K562 (cell line): Measurements from ENCODE around the gene KLHL22. TPM values are rescaled to one million over a fixed set of nuclear protein-coding genes. Genes with fewer than 3 reads are reported as not detected.
"Not testable (repeated sequence)": the region's sequence is repeated elsewhere in the genome, so short reads cannot be mapped to it uniquely, and the experiment has no call there.

ENCODE experiments used
- ATAC-seq: fragments of 200-7000 bp; cut with Tn5 transposase; 3 replicates; pipeline ENCODE4 v1.9.1; 2020; ENCODE audit warnings: moderate library complexity
- BruUV-seq: library from RNA; stranded (reverse); fragments of 400-500 nt; replicated peaks from 2 replicates; lab custom pipeline; 2021; lab: Mats Ljungman, UMichigan
- CTCF ChIA-PET: fragments of 300-600 bp; formaldehyde crosslinking; extraction: SDS; loops from one replicate; lab custom pipeline; 2021; ENCODE audit warnings: low intra/inter-chr PET ratio; lab: Yijun Ruan, JAX
- POLR2A ChIA-PET: fragments of 300-600, 350-650 bp; sonication (Branson Sonifier 250); formaldehyde crosslinking; extraction: SDS; loops from one replicate; lab custom pipeline; 2021; ENCODE audit warnings: antibody characterized with exemption, inconsistent platforms; lab: Yijun Ruan, JAX
- DNase-seq, 4 experiments: peaks; one replicate each; pipeline versions ENCODE4 v3.0.0 to v3.0.0-alpha.2; 2011 to 2018; ENCODE audit warnings: low spot score in 3 of 4, mixed read lengths in 3 of 4; ENCODE audit errors: extremely low read depth in 1 of 4
- FAIRE-seq: peaks from 2 replicates; lab custom pipeline; 2011; peaks lifted over from hg19 to GRCh38; lab: Jason Lieb, UNC
- H2AFZ ChIP-seq: 2 replicates; pipeline ENCODE4 v1.6.0; 2011; ENCODE audit warnings: low read depth, low read length, control low read depth, inconsistent platforms
- H3K27ac ChIP-seq: fragments of 200-600 bp; 3 replicates; pipeline ENCODE4 v1.8.0; 2011; ENCODE audit warnings: low read depth, mild to moderate bottlenecking, control low read depth, inconsistent platforms, low read length, moderate library complexity, mixed read lengths; ENCODE audit errors: extremely low read depth
- H3K27me3 ChIP-seq, 2 experiments: fragments of 300-600 bp in 1 of 2; 2 replicates in 1 of 2; 3 replicates in 1 of 2; pipeline versions ENCODE4 v1.6.0 to v1.8.0; 2011; ENCODE audit warnings: inconsistent platforms in 2 of 2, low read length in 2 of 2, mild to moderate bottlenecking in 1 of 2, mixed read lengths in 1 of 2, moderate library complexity in 1 of 2; ENCODE audit not compliant: control insufficient read depth in 2 of 2, insufficient read depth in 2 of 2
- H3K36me3 ChIP-seq: fragments of 300-600 bp; 3 replicates; pipeline ENCODE4 v1.8.0; 2011; ENCODE audit warnings: mild to moderate bottlenecking, low read length, inconsistent platforms; ENCODE audit not compliant: control insufficient read depth, insufficient read depth
- H3K4me1 ChIP-seq, 2 experiments: fragments of 200-600 bp in 1 of 2; replicated peaks in 1 of 2; 2 replicates in 1 of 2; 3 replicates in 1 of 2; pipeline versions ENCODE4 v1.5.1 to v1.8.0; 2011; ENCODE audit warnings: inconsistent platforms in 2 of 2, low read length in 2 of 2, mild to moderate bottlenecking in 1 of 2, mixed read lengths in 1 of 2, moderate library complexity in 1 of 2; ENCODE audit not compliant: control insufficient read depth in 2 of 2, insufficient read depth in 2 of 2
- H3K4me2 ChIP-seq: 2 replicates; pipeline ENCODE4 v1.6.1; 2011; ENCODE audit warnings: low read length, control low read depth, inconsistent platforms, mixed read lengths; ENCODE audit not compliant: insufficient read depth
- H3K4me3 ChIP-seq: fragments of 200-600 bp; sonication (generic), shearing (Covaris generic); 2 replicates; pipeline ENCODE4 v1.5.1; 2016; ENCODE audit warnings: control low read depth, inconsistent platforms
- H3K79me2 ChIP-seq: fragments of 200-600 bp; 3 replicates; pipeline ENCODE4 v1.8.0; 2011; ENCODE audit warnings: low read length, inconsistent platforms; ENCODE audit not compliant: control insufficient read depth, insufficient read depth
- H3K9ac ChIP-seq, 2 experiments: 2 replicates each; pipeline versions ENCODE4 v1.6.0 to v1.6.1; 2011; ENCODE audit warnings: low read depth in 2 of 2, low read length in 2 of 2, control low read depth in 1 of 2, inconsistent platforms in 1 of 2, mild to moderate bottlenecking in 1 of 2, mixed read lengths in 1 of 2; ENCODE audit not compliant: insufficient read depth in 1 of 2
- H3K9me1 ChIP-seq: one replicate; pipeline ENCODE4 v1.6.0; 2011; ENCODE audit warnings: inconsistent platforms, mild to moderate bottlenecking, low read length, moderate library complexity; ENCODE audit not compliant: control insufficient read depth, insufficient read depth
- H3K9me3 ChIP-seq: replicated peaks from 2 replicates; pipeline ENCODE4 v1.5.1; 2011; ENCODE audit warnings: low read depth, low read length, inconsistent platforms; ENCODE audit not compliant: control insufficient read depth, insufficient read depth
- H4K20me1 ChIP-seq: replicated peaks from 2 replicates; pipeline ENCODE4 v1.6.1; 2011; ENCODE audit warnings: low read length, inconsistent platforms, mixed read lengths; ENCODE audit not compliant: control insufficient read depth, insufficient read depth
- CHCHD3 ChIP-seq: fragments of 250-450 bp; sonication (Bioruptor Pico); IDR thresholded peaks from 2 replicates; pipeline ENCODE4 v2.1.2; 2022; ENCODE audit warnings: mild to moderate bottlenecking
- GABPB2 ChIP-seq: fragments of 250-450 bp; sonication (Bioruptor Pico); conservative IDR thresholded peaks from 2 replicates; pipeline ENCODE4 v1.5.1; 2021; ENCODE audit warnings: mild to moderate bottlenecking
- HOXB6 ChIP-seq: fragments of 250-450 bp; sonication (Bioruptor Pico); IDR thresholded peaks from 2 replicates; pipeline ENCODE4 v1.5.1; 2022; ENCODE audit warnings: mild to moderate bottlenecking, borderline replicate concordance
- JUND ChIP-seq, 2 experiments: IDR thresholded peaks; 2 replicates in 1 of 2; 3 replicates in 1 of 2; pipeline ENCODE4 v1.6.1; 2011; ENCODE audit warnings: borderline replicate concordance in 2 of 2, low read depth in 2 of 2, low read length in 2 of 2, improper control_type of control experiment in 1 of 2, missing biosample characterization in 1 of 2, missing genetic modification characterization in 1 of 2, missing genetic modification reagents in 1 of 2
- RHOXF2B ChIP-seq: fragments of 250-450 bp; sonication (Bioruptor Pico); conservative IDR thresholded peaks from 2 replicates; pipeline ENCODE4 v1.5.1; 2021
- TOE1 ChIP-seq, 2 experiments: fragments of 450-650 bp in 1 of 2; sonication (generic) in 1 of 2; formaldehyde crosslinking in 1 of 2; IDR thresholded peaks; 2 replicates each; pipeline versions ENCODE4 v1.7.1 to v1.8.0; 2016 to 2022; ENCODE audit warnings: borderline replicate concordance in 2 of 2, mild to moderate bottlenecking in 2 of 2, antibody characterized with exemption in 1 of 2, inconsistent platforms in 1 of 2, low read depth in 1 of 2, missing genetic modification reagents in 1 of 2, moderate library complexity in 1 of 2
- WGBS: fragments of 100-300 bp; shearing (Covaris generic); methylation state at CpG from one replicate; pipeline ENCODE4 v1.1.6; 2016; ENCODE audit warnings: low coverage, mixed read lengths; ENCODE audit not compliant: insufficient coverage; ENCODE audit errors: missing lambda C conversion rate; 5-methylcytosine and 5-hydroxymethylcytosine counted together
- in situ Hi-C: fragments of 300-500 bp; cut with MboI; formaldehyde crosslinking; loops from 4 replicates; pipeline ENCODE4 v1.15.0; 2018; ENCODE audit warnings: inconsistent platforms, mixed read lengths
- intact Hi-C: fragments of 100-400 bp; cut with micrococcal nuclease; formaldehyde crosslinking; loops from 2 replicates; pipeline ENCODE4 v1.14.2; 2022
- polyA plus RNA-seq, 8 experiments: library from polyadenylated mRNA; depleted of rRNA in 4 of 8; stranded (reverse) in 5 of 8; unstranded in 3 of 8; fragments of >200 nt; fragmentation: Nextera tagmentation in 2 of 8; fragmentation: Illumina TruSeq in 1 of 8; extraction: Ambion mirVana in 2 of 8; extraction: Trizol in 1 of 8; gene quantifications; 2 replicates each; pipeline versions ENCODE4 v1.2.1 to v1.2.3, GENCODE V29; 2011 to 2014; ENCODE audit warnings: inconsistent platforms in 1 of 8, missing spikeins in 1 of 8
- total RNA-seq, 7 experiments: library from RNA; depleted of rRNA in 6 of 7; stranded (reverse); fragments of >200 nt in 6 of 7; fragmentation: Illumina TruSeq in 2 of 7; extraction: Trizol in 2 of 7; gene quantifications; 2 replicates each; pipeline versions ENCODE4 v1.2.1 to v1.2.3, GENCODE V29; 2011 to 2021; ENCODE audit warnings: low replicate concordance in 1 of 7
- TF ChIP-seq, protein P1 (sequence below): sonication (generic); formaldehyde crosslinking; IDR thresholded peaks from 2 replicates; pipeline ENCODE4 v1.8.1; 2023; ENCODE audit warnings: mild to moderate bottlenecking, missing genetic modification reagents, moderate library complexity
- TF ChIP-seq, protein P2 (sequence below): fragments of 250-450 bp; sonication (Bioruptor Pico); IDR thresholded peaks from 2 replicates; pipeline ENCODE4 v1.9.0; 2021; ENCODE audit warnings: mild to moderate bottlenecking, inconsistent platforms

KLHL22 gene
- total and polyA plus RNA-seq, 9 of the 15 experiments (the other 6 are each of a cell fraction or from before 2014, with no cell fraction given), result 1.3 to 25.6 (median 15.2) TPM

DNA sequence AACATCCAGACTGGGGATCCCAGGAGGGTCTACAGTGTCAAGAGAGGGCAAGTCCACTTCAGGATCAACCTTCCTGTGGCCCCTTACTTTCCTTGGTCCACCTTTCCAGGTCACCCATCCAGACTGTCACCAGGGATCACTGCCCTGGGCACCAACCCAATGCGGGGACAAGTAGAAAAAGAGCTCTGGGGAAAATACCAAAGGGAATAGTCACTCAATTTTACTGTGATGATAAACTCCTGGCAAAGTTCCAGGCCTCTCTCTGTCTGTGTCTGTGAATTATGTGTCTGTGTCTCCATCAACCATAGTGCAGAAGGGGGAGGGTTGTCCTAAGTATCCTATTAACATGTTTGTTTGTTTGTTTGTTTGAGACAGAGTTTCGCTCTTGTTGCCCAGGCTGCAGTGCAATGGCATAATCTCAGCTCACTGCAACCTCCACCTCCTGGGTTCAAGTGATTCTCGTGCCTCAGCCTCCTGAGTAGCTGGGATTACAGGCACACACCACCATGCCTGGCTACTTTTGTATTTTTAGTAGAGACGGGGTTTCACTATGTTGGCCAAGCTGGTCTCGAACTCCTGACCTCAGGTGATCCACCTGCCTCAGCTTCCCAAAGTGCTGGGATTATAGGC lies 8.8 kb upstream of the KLHL22 start:
- H3K4me2 ChIP-seq; in situ Hi-C loops; TF ChIP-seq JUND (tag; IDR thresholded peaks at IDR 0.05; ENCODE audit: borderline replicate concordance, low read depth, low read length); TOE1 (IDR thresholded peaks at IDR 0.05; ENCODE audit: borderline replicate concordance): not testable (repeated sequence)
- POLR2A ChIA-PET, result interaction anchor here (0.7 to 39.5 kb wide), 4 partner anchors 9 to 46 kb away, joined by 3 to 1693 read pairs (median 6); partner anchors contain the start of gene KLHL22
- 44% methylated on average over 5 of the region's 5 CpGs for WGBS
- TF ChIP-seq JUND (IDR thresholded peaks at IDR 0.05; ENCODE audit: borderline replicate concordance, low read depth, low read length) (peak; percentile 25; the same call in 1 of the 2 replicates), HOXB6 (CRISPR knock-in tag) (0 out of 2 replicates have a peak, but pooled peaks have one; percentile 54), GABPB2 (CRISPR knock-in tag) (0 out of 2 replicates have a peak, but pooled peaks have one; percentile 57), TOE1 (CRISPR knock-in tag; IDR thresholded peaks at IDR 0.05; ENCODE audit: borderline replicate concordance, low read depth) (0 out of 2 replicates have a peak, but pooled peaks have one; percentile 65), CHCHD3 (CRISPR knock-in tag) (0 out of 2 replicates have a peak, but pooled peaks have one; percentile 76), RHOXF2B (CRISPR knock-in tag) (0 out of 2 replicates have a peak, but pooled peaks have one; percentile 38)
- TF ChIP-seq, protein P1, sequence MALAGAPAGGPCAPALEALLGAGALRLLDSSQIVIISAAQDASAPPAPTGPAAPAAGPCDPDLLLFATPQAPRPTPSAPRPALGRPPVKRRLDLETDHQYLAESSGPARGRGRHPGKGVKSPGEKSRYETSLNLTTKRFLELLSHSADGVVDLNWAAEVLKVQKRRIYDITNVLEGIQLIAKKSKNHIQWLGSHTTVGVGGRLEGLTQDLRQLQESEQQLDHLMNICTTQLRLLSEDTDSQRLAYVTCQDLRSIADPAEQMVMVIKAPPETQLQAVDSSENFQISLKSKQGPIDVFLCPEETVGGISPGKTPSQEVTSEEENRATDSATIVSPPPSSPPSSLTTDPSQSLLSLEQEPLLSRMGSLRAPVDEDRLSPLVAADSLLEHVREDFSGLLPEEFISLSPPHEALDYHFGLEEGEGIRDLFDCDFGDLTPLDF, result 0 out of 2 replicates have a peak, but pooled peaks have one; percentile 42
- TF ChIP-seq, protein P2, sequence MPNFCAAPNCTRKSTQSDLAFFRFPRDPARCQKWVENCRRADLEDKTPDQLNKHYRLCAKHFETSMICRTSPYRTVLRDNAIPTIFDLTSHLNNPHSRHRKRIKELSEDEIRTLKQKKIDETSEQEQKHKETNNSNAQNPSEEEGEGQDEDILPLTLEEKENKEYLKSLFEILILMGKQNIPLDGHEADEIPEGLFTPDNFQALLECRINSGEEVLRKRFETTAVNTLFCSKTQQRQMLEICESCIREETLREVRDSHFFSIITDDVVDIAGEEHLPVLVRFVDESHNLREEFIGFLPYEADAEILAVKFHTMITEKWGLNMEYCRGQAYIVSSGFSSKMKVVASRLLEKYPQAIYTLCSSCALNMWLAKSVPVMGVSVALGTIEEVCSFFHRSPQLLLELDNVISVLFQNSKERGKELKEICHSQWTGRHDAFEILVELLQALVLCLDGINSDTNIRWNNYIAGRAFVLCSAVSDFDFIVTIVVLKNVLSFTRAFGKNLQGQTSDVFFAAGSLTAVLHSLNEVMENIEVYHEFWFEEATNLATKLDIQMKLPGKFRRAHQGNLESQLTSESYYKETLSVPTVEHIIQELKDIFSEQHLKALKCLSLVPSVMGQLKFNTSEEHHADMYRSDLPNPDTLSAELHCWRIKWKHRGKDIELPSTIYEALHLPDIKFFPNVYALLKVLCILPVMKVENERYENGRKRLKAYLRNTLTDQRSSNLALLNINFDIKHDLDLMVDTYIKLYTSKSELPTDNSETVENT (CRISPR knock-in tag), result 0 out of 2 replicates have a peak, but pooled peaks have one; percentile 71
- TF ChIP-seq, all 486 proteins: peak for 8; not testable (repeated sequence) for 478
- H3K27me3 ChIP-seq, ATAC-seq, BruUV-seq, H3K27ac ChIP-seq, H2AFZ ChIP-seq, H3K9me3 ChIP-seq, H3K4me3 ChIP-seq, FAIRE-seq, H3K36me3 ChIP-seq, CTCF ChIA-PET, H3K9me1 ChIP-seq: not testable (repeated sequence)
- peaks cover 14% of the 10 kb centered on the region for H4K20me1 ChIP-seq
- DNase-seq, result peak in 1 of 4 experiments; percentile 68
- intact Hi-C loops, result loop anchor here (10.0 kb wide), 1 partner anchor 410 kb away; the partner anchor contains the start of gene CRKL
- H3K9ac ChIP-seq, result peak overlapping the region in 1 of 2 experiments; percentile 27; a peak in 1 of 4 replicates
- H3K4me1 ChIP-seq, result peaks cover 18 to 25% of the 10 kb centered on the region in 2 experiments; a peak in 4 of 5 replicates
- H3K79me2 ChIP-seq, result peaks cover 24% of the 10 kb centered on the region
